Astrocyte (in vitro differentiated cells and primary cell): ENCODE results near the gene TOMM40L. TPM values are rescaled to one million over a fixed set of nuclear protein-coding genes. Genes with fewer than 3 reads are reported as not detected.

Experiments used
- DNase-seq: peaks from one replicate; pipeline ENCODE4 v3.0.0-alpha.2; 2010; ENCODE audit warnings: low read depth
- FAIRE-seq: peaks from 2 replicates; lab custom pipeline; 2011; peaks lifted over from hg19 to GRCh38; lab: Jason Lieb, UNC
- H2AFZ ChIP-seq: 2 replicates; pipeline ENCODE4 v1.6.0; 2012; ENCODE audit warnings: low read depth, low read length, inconsistent platforms
- H3K27ac ChIP-seq: 2 replicates; pipeline ENCODE4 v1.5.1; 2011; ENCODE audit warnings: low read depth, low read length, inconsistent platforms
- H3K27me3 ChIP-seq: 2 replicates; pipeline ENCODE4 v1.6.0; 2011; ENCODE audit warnings: low read length, inconsistent platforms; ENCODE audit not compliant: insufficient read depth
- H3K36me3 ChIP-seq: 2 replicates; pipeline ENCODE4 v1.5.1; 2011; ENCODE audit warnings: low read length, inconsistent platforms; ENCODE audit not compliant: insufficient read depth
- H3K4me1 ChIP-seq: 2 replicates; pipeline ENCODE4 v1.5.1; 2011; ENCODE audit warnings: low read length, inconsistent platforms; ENCODE audit not compliant: insufficient read depth
- H3K4me2 ChIP-seq: 2 replicates; pipeline ENCODE4 v1.6.0; 2012; ENCODE audit warnings: low read length, inconsistent platforms
- H3K4me3 ChIP-seq: 2 replicates; pipeline ENCODE4 v1.5.1; 2011; ENCODE audit warnings: low read depth, mild to moderate bottlenecking, low read length, inconsistent platforms; ENCODE audit not compliant: insufficient read depth
- H3K79me2 ChIP-seq: 2 replicates; pipeline ENCODE4 v1.6.0; 2012; ENCODE audit warnings: mild to moderate bottlenecking, low read length, inconsistent platforms; ENCODE audit not compliant: insufficient read depth
- H3K9ac ChIP-seq: 2 replicates; pipeline ENCODE4 v1.6.0; 2012; ENCODE audit warnings: mild to moderate bottlenecking, low read length, inconsistent platforms
- H3K9me3 ChIP-seq: 2 replicates; pipeline ENCODE4 v1.5.1; 2012; ENCODE audit warnings: low read depth, mild to moderate bottlenecking, low read length, inconsistent platforms; ENCODE audit not compliant: insufficient read depth
- H4K20me1 ChIP-seq: 2 replicates; pipeline ENCODE4 v1.6.0; 2012; ENCODE audit warnings: low read length, inconsistent platforms; ENCODE audit not compliant: insufficient read depth
- H3K27ac Mint-ChIP-seq: one replicate; pipeline ENCODE4 v1.8.0; 2021; ENCODE audit warnings: mild to moderate bottlenecking, mixed read lengths; ENCODE audit not compliant: unreplicated experiment
- H3K27me3 Mint-ChIP-seq: one replicate; pipeline ENCODE4 v1.8.0; 2021; ENCODE audit warnings: low read depth, mixed read lengths; ENCODE audit not compliant: unreplicated experiment
- H3K36me3 Mint-ChIP-seq: one replicate; pipeline ENCODE4 v1.8.0; 2021; ENCODE audit warnings: low read depth, mixed read lengths; ENCODE audit not compliant: unreplicated experiment
- H3K4me1 Mint-ChIP-seq: one replicate; pipeline ENCODE4 v1.8.0; 2021; ENCODE audit warnings: low read depth, mixed read lengths; ENCODE audit not compliant: unreplicated experiment
- H3K4me3 Mint-ChIP-seq: one replicate; pipeline ENCODE4 v1.8.0; 2021; ENCODE audit warnings: mild to moderate bottlenecking, moderate library complexity, mixed read lengths; ENCODE audit not compliant: unreplicated experiment
- H3K9me3 Mint-ChIP-seq: one replicate; pipeline ENCODE4 v1.8.0; 2021; ENCODE audit warnings: mild to moderate bottlenecking, mixed read lengths; ENCODE audit not compliant: unreplicated experiment
- CTCF ChIP-seq: IDR thresholded peaks from 2 replicates; pipeline ENCODE4 v1.5.1; 2011; ENCODE audit warnings: low read depth, mild to moderate bottlenecking, inconsistent platforms, low read length, moderate library complexity; ENCODE audit not compliant: insufficient read depth
- EZH2 ChIP-seq: IDR thresholded peaks from 2 replicates; pipeline ENCODE4 v1.6.1; 2012; ENCODE audit warnings: mild to moderate bottlenecking, low read length, inconsistent platforms; ENCODE audit not compliant: insufficient read depth
- total RNA-seq: library from RNA; stranded (reverse); gene quantifications from 2 replicates; pipeline ENCODE4 v1.2.1, GENCODE V29; 2021

TOMM40L gene
- total RNA-seq, 1 donor from 2014 or later, result 12.0 TPM

- Mint-ChIP-seq H3K9me3 (no peaks in the 10 kb centered on the region), H3K4me3 (peak within 1 kb of the TSS; percentile 99), H3K4me1 (peaks cover 25% of the 10 kb centered on the region), H3K27me3 (no peaks in the 10 kb centered on the region), H3K27ac (peak within 1 kb of the TSS; percentile 98), H3K36me3 (peaks cover 32% of the 10 kb centered on the region)
- Histone ChIP-seq H3K4me1 (peaks cover 26% of the 10 kb centered on the region), H3K27ac (peak within 1 kb of the TSS; percentile 91), H2AFZ (peak within 1 kb of the TSS; percentile 100), H3K4me3 (peak within 1 kb of the TSS; percentile 91), H3K9me3 (no peaks in the 10 kb centered on the region), H3K27me3 (no peaks in the 10 kb centered on the region), H3K36me3 (peaks cover 8% of the 10 kb centered on the region), H3K9ac (peak within 1 kb of the TSS; percentile 98), H3K4me2 (peak within 1 kb of the TSS; percentile 100), H3K79me2 (peaks cover 19% of the 10 kb centered on the region), H4K20me1 (peaks cover 10% of the 10 kb centered on the region)
- TF ChIP-seq CTCF, result no peak
- TF ChIP-seq EZH2, result no peak
- DNase-seq (peak; percentile 46), FAIRE-seq (no peak)
Observed at GRCh38 chr1:161177112-161177935, 48.5 kb upstream of the TOMM40L start, which contains the start of gene B4GALT3. B4GALT3 (minus strand) TSS chr1:161177507; CDS start chr1:161176060, 1,447 bp downstream.

GRCh38 chr1:161177936-161178244, 48.0 kb upstream of the TOMM40L start:
- H3K27ac ChIP-seq, result peak overlapping the region; percentile 91
- H2AFZ ChIP-seq, result peak overlapping the region; percentile 100
- peaks cover 29% of the 10 kb centered on the region for H3K36me3 Mint-ChIP-seq
- no peak for DNase-seq
- H3K27me3 Mint-ChIP-seq, result no peaks in the 10 kb centered on the region
- peaks cover 24% of the 10 kb centered on the region for H3K4me1 ChIP-seq
- peaks cover 19% of the 10 kb centered on the region for H3K79me2 ChIP-seq
- peak overlapping the region; percentile 98 for H3K27ac Mint-ChIP-seq
- H3K4me3 Mint-ChIP-seq, result peak overlapping the region; percentile 99
- peaks cover 8% of the 10 kb centered on the region for H3K36me3 ChIP-seq
- H3K9me3 Mint-ChIP-seq, result no peaks in the 10 kb centered on the region
- H3K4me3 ChIP-seq, result peak overlapping the region; percentile 91
- H4K20me1 ChIP-seq, result peaks cover 7% of the 10 kb centered on the region
- no peaks in the 10 kb centered on the region for H3K27me3 ChIP-seq
- no peak for FAIRE-seq
- peaks cover 22% of the 10 kb centered on the region for H3K4me1 Mint-ChIP-seq
- no peak for TF ChIP-seq EZH2
- no peak for TF ChIP-seq CTCF
- H3K9ac ChIP-seq, result peak overlapping the region; percentile 98
- peak overlapping the region; percentile 100 for H3K4me2 ChIP-seq
- H3K9me3 ChIP-seq, result no peaks in the 10 kb centered on the region

- Histone ChIP-seq H3K9ac (no peak overlapping the region), H3K27ac (no peak overlapping the region), H4K20me1 (no peaks in the 10 kb centered on the region), H2AFZ (no peak overlapping the region), H3K9me3 (no peaks in the 10 kb centered on the region), H3K4me1 (peaks cover 17% of the 10 kb centered on the region), H3K4me2 (no peak overlapping the region), H3K79me2 (peaks cover 16% of the 10 kb centered on the region), H3K4me3 (no peak overlapping the region), H3K36me3 (peaks cover under 1% of the 10 kb centered on the region), H3K27me3 (no peaks in the 10 kb centered on the region)
- TF ChIP-seq CTCF (no peak), EZH2 (no peak)
- Mint-ChIP-seq H3K27me3 (no peaks in the 10 kb centered on the region), H3K36me3 (peaks cover 18% of the 10 kb centered on the region), H3K9me3 (no peaks in the 10 kb centered on the region), H3K27ac (peak overlapping the region; percentile 13), H3K4me3 (no peak overlapping the region), H3K4me1 (peaks cover 16% of the 10 kb centered on the region)
- DNase-seq, result no peak
- FAIRE-seq, result no peak
Observed at GRCh38 chr1:161179698-161180097, 46.2 kb upstream of the TOMM40L start.
